Mesenchymal stem cell (in vitro differentiated cells and primary cell): ENCODE measurements around the gene GNPTG.

Source experiments
- DNase-seq: peaks from one replicate; pipeline ENCODE4 v3.0.0-alpha.2; 2013
- H2AFZ ChIP-seq: one replicate; pipeline ENCODE4 v1.6.1; 2013; ENCODE audit warnings: low read depth, mild to moderate bottlenecking, control low read depth, inconsistent platforms, low read length, moderate library complexity
- H2AK5ac ChIP-seq: 2 replicates; pipeline ENCODE4 v1.6.1; 2013; ENCODE audit warnings: low read length, moderate library complexity, mild to moderate bottlenecking, inconsistent platforms; ENCODE audit not compliant: severe bottlenecking
- H2BK120ac ChIP-seq: one replicate; pipeline ENCODE4 v1.6.1; 2013; ENCODE audit warnings: low read depth, mild to moderate bottlenecking, inconsistent platforms, low read length, moderate library complexity
- H2BK12ac ChIP-seq, 2 experiments: one replicate each; pipeline ENCODE4 v1.6.1; 2013; ENCODE audit warnings: inconsistent platforms in 2 of 2, low read length in 2 of 2, mild to moderate bottlenecking in 2 of 2, moderate library complexity in 2 of 2, control low read depth in 1 of 2
- H2BK15ac ChIP-seq: one replicate; pipeline ENCODE4 v1.6.1; 2013; ENCODE audit warnings: mild to moderate bottlenecking, low read depth, inconsistent platforms; ENCODE audit not compliant: poor library complexity, severe bottlenecking
- H2BK5ac ChIP-seq: 2 replicates; pipeline ENCODE4 v1.6.1; 2013; ENCODE audit warnings: low read depth, mild to moderate bottlenecking, low read length, control low read depth, inconsistent platforms; ENCODE audit not compliant: poor library complexity, severe bottlenecking
- H3K14ac ChIP-seq, 2 experiments: one replicate each; pipeline ENCODE4 v1.6.1; 2013; ENCODE audit warnings: inconsistent platforms in 2 of 2, low read length in 2 of 2, control low read depth in 1 of 2, mild to moderate bottlenecking in 1 of 2, moderate library complexity in 1 of 2
- H3K18ac ChIP-seq, 2 experiments: one replicate each; pipeline ENCODE4 v1.6.1; 2013; ENCODE audit warnings: inconsistent platforms in 2 of 2, low read length in 2 of 2, control low read depth in 1 of 2, low read depth in 1 of 2, mild to moderate bottlenecking in 1 of 2
- H3K23ac ChIP-seq, 2 experiments: one replicate each; pipeline ENCODE4 v1.6.1; 2013; ENCODE audit warnings: inconsistent platforms in 2 of 2, low read length in 2 of 2, mild to moderate bottlenecking in 2 of 2, moderate library complexity in 2 of 2, control low read depth in 1 of 2
- H3K27ac ChIP-seq: 2 replicates; pipeline ENCODE4 v1.5.1; 2013; ENCODE audit warnings: mild to moderate bottlenecking, moderate library complexity, low read length, control low read depth, inconsistent platforms; ENCODE audit not compliant: poor library complexity, severe bottlenecking
- H3K27me3 ChIP-seq, 2 experiments: 2 replicates each; pipeline versions ENCODE4 v1.6.1 to v1.7.0; 2013; ENCODE audit warnings: low read length in 2 of 2, mild to moderate bottlenecking in 2 of 2, moderate library complexity in 2 of 2, control low read depth in 1 of 2, inconsistent platforms in 1 of 2; ENCODE audit not compliant: control insufficient read depth in 1 of 2, insufficient read depth in 1 of 2
- H3K36me3 ChIP-seq, 2 experiments: 2 replicates each; pipeline versions ENCODE4 v1.6.1 to v1.7.0; 2013; ENCODE audit warnings: low read length in 2 of 2, control low read depth in 1 of 2, inconsistent platforms in 1 of 2, low read depth in 1 of 2, mild to moderate bottlenecking in 1 of 2; ENCODE audit not compliant: insufficient read depth in 2 of 2, control insufficient read depth in 1 of 2
- H3K4ac ChIP-seq, 2 experiments: one replicate each; pipeline ENCODE4 v1.6.1; 2013; ENCODE audit warnings: inconsistent platforms in 2 of 2, low read length in 2 of 2, mild to moderate bottlenecking in 2 of 2, moderate library complexity in 2 of 2, control low read depth in 1 of 2, low read depth in 1 of 2
- H3K4me1 ChIP-seq: 2 replicates; pipeline ENCODE4 v1.6.1; 2013; ENCODE audit warnings: low read depth, low read length, control low read depth; ENCODE audit not compliant: control insufficient read depth, insufficient read depth
- H3K4me2 ChIP-seq: 2 replicates; pipeline ENCODE4 v1.6.1; 2013; ENCODE audit warnings: low read length, mild to moderate bottlenecking, inconsistent platforms; ENCODE audit not compliant: poor library complexity, severe bottlenecking
- H3K4me3 ChIP-seq, 2 experiments: 2 replicates each; pipeline versions ENCODE4 v1.5.1 to v1.7.0; 2013; ENCODE audit warnings: low read length in 2 of 2, mild to moderate bottlenecking in 2 of 2, control low read depth in 1 of 2, low read depth in 1 of 2; ENCODE audit not compliant: insufficient read depth in 1 of 2
- H3K79me1 ChIP-seq: replicated peaks from 2 replicates; pipeline ENCODE4 v1.6.1; 2013; ENCODE audit warnings: mild to moderate bottlenecking, control low read depth, low read length, inconsistent platforms; ENCODE audit not compliant: poor library complexity, severe bottlenecking
- H3K9ac ChIP-seq: 2 replicates; pipeline ENCODE4 v1.7.0; 2013; ENCODE audit warnings: mild to moderate bottlenecking, low read length, moderate library complexity
- H3K9me3 ChIP-seq: 2 replicates; pipeline ENCODE4 v1.7.0; 2013; ENCODE audit warnings: mild to moderate bottlenecking, low read length; ENCODE audit not compliant: control insufficient read depth
- H4K8ac ChIP-seq: one replicate; pipeline ENCODE4 v1.6.1; 2013; ENCODE audit warnings: inconsistent platforms, mild to moderate bottlenecking, low read length, moderate library complexity
- H4K91ac ChIP-seq: one replicate; pipeline ENCODE4 v1.6.1; 2013; ENCODE audit warnings: mild to moderate bottlenecking, low read length, inconsistent platforms
- WGBS: methylation state at CpG from one replicate; pipeline ENCODE4 v1.1.7; 2013; ENCODE audit warnings: mixed read lengths; 5-methylcytosine and 5-hydroxymethylcytosine counted together

Gene GNPTG

DNA sequence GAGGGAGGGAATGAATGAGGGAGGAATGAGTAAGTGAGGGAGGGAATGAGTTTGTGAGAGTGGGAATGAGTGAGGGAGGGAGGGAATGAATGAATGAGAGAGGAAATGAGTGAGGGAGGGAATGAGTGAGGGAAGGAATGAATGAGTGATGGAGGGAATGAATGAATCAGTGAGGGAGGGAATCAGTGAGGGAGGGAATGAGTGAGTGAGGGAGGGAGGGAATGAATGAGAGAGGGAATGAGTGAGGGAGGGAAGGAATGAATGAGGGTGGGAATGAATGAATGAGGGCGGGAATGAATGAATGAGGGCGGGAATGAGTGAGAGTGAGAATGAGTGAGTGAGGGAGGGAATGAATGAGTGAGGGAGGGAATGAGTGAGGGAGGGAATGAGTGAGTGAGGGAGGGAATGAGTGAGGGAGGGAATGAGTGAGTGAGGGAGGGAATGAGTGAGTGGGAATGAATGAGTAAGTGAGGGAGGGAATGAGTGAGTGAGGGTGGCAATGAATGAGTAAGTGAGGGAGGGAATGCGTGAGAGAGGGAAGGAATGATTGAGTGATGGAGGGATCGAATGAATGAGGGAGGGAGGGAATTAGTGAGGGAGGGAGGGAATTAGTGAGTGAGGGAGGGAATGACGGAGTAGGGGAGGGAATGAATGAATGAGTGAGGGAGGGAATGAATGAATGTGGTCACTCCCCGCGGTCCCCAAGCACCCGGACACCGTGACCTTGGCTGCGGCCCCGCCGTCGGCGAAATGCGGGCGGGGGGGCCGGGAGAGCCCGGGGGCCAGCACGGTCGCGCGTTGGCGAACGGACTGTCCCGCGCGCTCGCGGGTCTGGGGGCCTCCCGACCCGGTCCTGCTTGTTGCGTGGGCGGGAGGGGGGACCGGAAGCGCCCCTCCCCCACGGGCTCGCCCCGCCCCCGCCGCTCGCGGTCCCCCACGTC, 43.4 kb upstream of the GNPTG start:
- Histone ChIP-seq H2BK120ac (peak overlapping the region; percentile 58), H3K4ac (peak overlapping the region in 1 of 2 experiments; percentile 83), H3K4me3 (peak overlapping the region; percentile 61 to 78), H2BK5ac (peak overlapping the region; percentile 68), H3K18ac (peak overlapping the region; percentile 43 to 76), H4K91ac (peak overlapping the region; percentile 3), H3K4me1 (peaks cover 20% of the 10 kb centered on the region), H2BK12ac (peak overlapping the region in 1 of 2 experiments; percentile 45), H3K27ac (no peak overlapping the region), H3K27me3 (no peaks in the 10 kb centered on the region), H3K4me2 (peak overlapping the region; percentile 70), H2BK15ac (no peak overlapping the region), H3K23ac (peak overlapping the region in 1 of 2 experiments; percentile 26), H2AFZ (peak overlapping the region; percentile 19), H3K9ac (peak overlapping the region; percentile 67), H3K36me3 (peaks cover 3 to 15% of the 10 kb centered on the region in 2 experiments), H3K9me3 (no peaks in the 10 kb centered on the region), H3K14ac (peak overlapping the region in 1 of 2 experiments; percentile 26), H2AK5ac (no peak overlapping the region), H3K79me1 (no peaks in the 10 kb centered on the region), H4K8ac (peak overlapping the region; percentile 33)
- DNase-seq, result peak; percentile 72
- 5% methylated on average over 36 of the region's 43 CpGs for WGBS

DNA sequence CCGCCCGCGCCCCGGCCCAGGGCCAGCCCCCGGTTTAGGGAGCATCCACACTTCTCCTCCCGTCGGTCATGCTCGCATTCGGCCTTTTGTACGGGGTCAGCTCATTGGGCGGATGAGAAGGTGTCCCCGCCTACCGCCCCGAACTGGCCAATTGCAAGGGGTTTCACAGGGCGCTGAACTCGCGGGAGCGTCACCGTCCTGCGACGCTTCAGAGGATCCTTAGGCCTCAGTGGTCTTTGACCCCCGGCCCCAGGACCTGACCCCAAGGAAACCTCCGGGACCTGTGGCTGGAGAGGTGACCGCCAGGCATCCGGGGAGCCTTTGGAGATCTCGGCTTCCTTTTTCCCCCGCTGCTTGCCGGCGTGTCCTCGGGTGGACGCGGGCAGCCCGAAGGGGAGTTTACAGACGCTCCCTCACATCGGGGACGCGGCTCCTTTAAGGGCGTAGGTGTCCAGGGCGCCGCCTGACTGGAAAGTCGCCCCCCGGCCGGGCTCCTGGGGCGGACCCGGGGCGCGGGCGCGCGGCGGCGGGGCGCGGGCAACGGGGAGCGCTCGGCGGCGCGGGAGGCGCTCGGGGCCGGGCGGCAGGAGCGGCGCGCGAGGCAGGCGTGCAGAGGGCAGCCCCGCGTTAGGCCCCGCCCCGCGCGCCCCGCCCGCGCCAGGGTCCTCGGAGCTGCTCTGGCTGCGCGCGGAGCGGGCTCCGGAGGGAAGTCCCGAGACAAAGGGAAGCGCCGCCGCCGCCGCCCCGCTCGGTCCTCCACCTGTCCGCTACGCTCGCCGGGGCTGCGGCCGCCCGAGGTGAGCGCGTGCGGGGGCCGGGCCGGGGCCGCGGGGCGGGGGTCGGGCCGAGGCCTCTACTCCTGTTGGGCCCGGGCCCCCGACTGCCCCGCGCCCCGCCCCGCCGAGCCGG, 42.5 kb upstream of the GNPTG start, which contains the start of gene UBE2I:
Gene UBE2I (plus strand): TSS at position 660 of the 909 bp plus-strand sequence. CDS start 4,395 bp downstream, outside the sequence.
- no peak within 1 kb of the TSS for H2AK5ac ChIP-seq
- peak within 1 kb of the TSS; percentile 100 for H2BK5ac ChIP-seq
- H3K9me3 ChIP-seq, result no peaks in the 10 kb centered on the region
- H4K8ac ChIP-seq, result peak within 1 kb of the TSS; percentile 100
- H3K4me1 ChIP-seq, result peaks cover 26% of the 10 kb centered on the region
- peak within 1 kb of the TSS; percentile 87 to 98 for H3K4ac ChIP-seq
- peak within 1 kb of the TSS; percentile 19 for H2AFZ ChIP-seq
- H4K91ac ChIP-seq, result peak within 1 kb of the TSS; percentile 99
- H3K14ac ChIP-seq, result peak within 1 kb of the TSS in 1 of 2 experiments; percentile 35
- peak within 1 kb of the TSS; percentile 98 for H2BK15ac ChIP-seq
- peak within 1 kb of the TSS; percentile 100 for H3K9ac ChIP-seq
- under 1% methylated on average over 50 of the region's 117 CpGs for WGBS
- no peaks in the 10 kb centered on the region for H3K79me1 ChIP-seq
- H3K18ac ChIP-seq, result peak within 1 kb of the TSS; percentile 79 to 93
- peak within 1 kb of the TSS; percentile 73 to 92 for H3K4me3 ChIP-seq
- peak within 1 kb of the TSS; percentile 96 for H3K4me2 ChIP-seq
- peak within 1 kb of the TSS; percentile 99 for H2BK120ac ChIP-seq
- H3K27me3 ChIP-seq, result no peaks in the 10 kb centered on the region
- H3K23ac ChIP-seq, result peak within 1 kb of the TSS in 1 of 2 experiments; percentile 34
- peak; percentile 98 for DNase-seq
- peak within 1 kb of the TSS; percentile 98 for H3K27ac ChIP-seq
- H2BK12ac ChIP-seq, result peak within 1 kb of the TSS in 1 of 2 experiments; percentile 45
- H3K36me3 ChIP-seq, result peaks cover 8 to 23% of the 10 kb centered on the region in 2 experiments

DNA sequence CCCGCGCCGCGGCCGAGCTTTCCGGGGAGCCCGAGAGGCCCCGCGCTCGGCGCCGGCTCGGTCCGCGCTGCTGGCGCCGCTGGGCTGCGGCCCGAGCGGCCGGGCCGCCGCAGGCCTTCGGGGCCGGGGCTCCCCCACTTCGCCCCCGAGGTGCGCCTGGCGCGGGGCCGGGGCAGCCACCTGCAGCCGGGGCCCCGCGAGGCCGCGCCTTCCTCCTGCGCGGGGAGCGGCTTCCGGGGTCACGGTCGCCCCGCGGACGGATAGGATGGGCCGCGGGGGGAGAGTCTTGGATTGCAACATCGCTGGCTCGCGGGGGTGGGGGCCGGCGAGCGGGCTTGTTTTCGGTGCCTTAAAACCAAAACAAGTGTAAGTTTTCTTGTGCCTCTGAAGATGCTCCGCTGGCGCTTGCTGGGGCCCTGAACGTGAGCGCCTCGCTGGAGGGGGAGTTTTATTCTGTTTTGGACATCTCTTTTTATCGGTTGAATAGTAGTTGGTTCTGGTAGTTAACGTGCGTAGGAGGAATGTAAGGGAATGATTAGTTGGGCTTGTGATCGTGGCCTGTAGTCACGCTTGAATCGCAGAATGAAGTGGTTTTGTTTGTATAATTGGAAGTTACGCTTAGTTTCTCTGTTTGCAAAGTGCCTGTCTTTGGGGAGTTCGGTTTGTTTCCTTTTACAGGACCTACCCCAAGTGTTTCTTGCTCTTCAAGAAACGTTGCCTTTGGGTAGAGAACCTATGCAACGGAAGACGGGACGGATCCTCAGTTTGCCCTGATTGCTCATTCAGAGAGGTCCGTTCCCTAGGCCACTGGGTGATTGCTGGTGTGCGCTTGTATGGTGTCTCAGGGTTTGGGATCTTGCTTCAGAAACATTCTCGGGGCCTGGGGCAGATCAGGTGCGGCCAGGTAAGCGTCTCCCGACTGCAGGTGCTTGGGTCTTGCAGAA, 41.6 kb upstream of the GNPTG start:
- H3K27me3 ChIP-seq, result no peaks in the 10 kb centered on the region

More for the DNA sequence above, 41.6 kb upstream of the GNPTG start:
- H2BK120ac ChIP-seq, result peak overlapping the region; percentile 95
- no peak overlapping the region for H2BK5ac ChIP-seq
- DNase-seq, result peak; percentile 54
- H3K36me3 ChIP-seq, result peaks cover 17 to 33% of the 10 kb centered on the region in 2 experiments
- peak overlapping the region; percentile 73 to 92 for H3K4me3 ChIP-seq
- no peak overlapping the region for H4K91ac ChIP-seq
- H3K4me2 ChIP-seq, result peak overlapping the region; percentile 96
- no peak overlapping the region for H2AFZ ChIP-seq
- no peaks in the 10 kb centered on the region for H3K79me1 ChIP-seq
- H3K4ac ChIP-seq, result peak overlapping the region; percentile 25 to 94
- H2BK12ac ChIP-seq, result no peak overlapping the region
- no peak overlapping the region for H2AK5ac ChIP-seq
- no peak overlapping the region for H2BK15ac ChIP-seq
- peak overlapping the region; percentile 63 for H3K27ac ChIP-seq
- H3K9ac ChIP-seq, result peak overlapping the region; percentile 92
- H3K4me1 ChIP-seq, result peaks cover 29% of the 10 kb centered on the region
- 2% methylated on average over 58 of the region's 77 CpGs for WGBS
- peak overlapping the region in 1 of 2 experiments; percentile 35 for H3K14ac ChIP-seq
- H4K8ac ChIP-seq, result no peak overlapping the region
- peak overlapping the region in 1 of 2 experiments; percentile 34 for H3K23ac ChIP-seq
- H3K18ac ChIP-seq, result peak overlapping the region; percentile 58 to 68
- no peaks in the 10 kb centered on the region for H3K9me3 ChIP-seq
